Stimulated activated CD8-positive, alpha-beta memory T cell treated with anti-CD3 and anti-CD28 coated beads, Interleukin-4, amount 100 ng/mL, for 48 hours (primary cell): ENCODE measurements around the gene SURF4.

Source experiments
- DNase-seq: peaks from one replicate; pipeline ENCODE4 v3.0.0-alpha.2; 2020

SURF4 gene

DNA sequence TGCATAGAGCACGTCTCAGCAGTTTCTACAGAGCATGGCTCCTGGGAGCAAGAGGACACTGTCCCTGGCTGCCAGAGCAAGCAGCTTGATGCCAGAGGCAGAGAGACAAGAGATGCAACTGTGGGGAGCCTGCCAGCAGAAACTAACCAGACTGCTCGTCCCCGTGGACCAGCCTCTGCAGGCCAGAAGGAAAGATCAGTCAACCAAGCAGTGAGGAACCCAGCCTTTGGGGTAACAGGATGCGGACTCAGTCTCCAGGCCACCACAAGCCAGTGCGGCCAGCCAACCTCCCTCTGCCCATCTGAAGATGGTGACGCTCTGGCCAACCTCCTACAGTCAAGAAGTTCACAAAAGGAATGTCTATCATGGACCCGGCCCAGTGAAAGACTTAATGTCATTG, 3.7 kb downstream of the SURF4 start:
- peak; percentile 42 for DNase-seq

DNA sequence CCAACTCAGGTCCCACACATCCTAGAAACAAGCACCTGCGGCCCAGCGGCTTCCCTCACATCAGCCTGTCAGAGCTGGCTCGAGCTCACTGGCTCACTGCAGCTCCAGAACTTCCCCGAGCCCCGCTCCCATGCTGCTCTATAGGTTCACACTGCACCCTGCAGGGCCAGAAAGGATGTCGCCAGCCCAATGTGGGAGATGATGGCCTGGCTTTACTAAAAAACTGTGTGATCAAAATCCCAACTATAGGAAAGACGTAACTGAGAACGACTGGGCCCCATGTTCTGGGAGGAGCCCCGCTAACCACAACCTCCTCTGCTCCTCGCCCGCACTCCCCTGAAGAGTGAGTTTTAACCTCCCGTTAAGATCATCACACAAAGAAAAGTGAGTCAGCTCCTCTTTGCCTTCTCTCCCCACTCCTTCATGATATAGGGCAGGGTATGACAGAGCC, 4.6 kb downstream of the SURF4 start:
- DNase-seq = peak; percentile 84

GRCh38 chr9:133370685-133371084, 5.2 kb downstream of the SURF4 start:
- peak; percentile 65 for DNase-seq

- DNase-seq = peak; percentile 56
Observed at GRCh38 chr9:133369933-133370332, 5.9 kb downstream of the SURF4 start.

- DNase-seq = no peak
Observed at GRCh38 chr9:133369422-133369821, 6.4 kb downstream of the SURF4 start.

DNA sequence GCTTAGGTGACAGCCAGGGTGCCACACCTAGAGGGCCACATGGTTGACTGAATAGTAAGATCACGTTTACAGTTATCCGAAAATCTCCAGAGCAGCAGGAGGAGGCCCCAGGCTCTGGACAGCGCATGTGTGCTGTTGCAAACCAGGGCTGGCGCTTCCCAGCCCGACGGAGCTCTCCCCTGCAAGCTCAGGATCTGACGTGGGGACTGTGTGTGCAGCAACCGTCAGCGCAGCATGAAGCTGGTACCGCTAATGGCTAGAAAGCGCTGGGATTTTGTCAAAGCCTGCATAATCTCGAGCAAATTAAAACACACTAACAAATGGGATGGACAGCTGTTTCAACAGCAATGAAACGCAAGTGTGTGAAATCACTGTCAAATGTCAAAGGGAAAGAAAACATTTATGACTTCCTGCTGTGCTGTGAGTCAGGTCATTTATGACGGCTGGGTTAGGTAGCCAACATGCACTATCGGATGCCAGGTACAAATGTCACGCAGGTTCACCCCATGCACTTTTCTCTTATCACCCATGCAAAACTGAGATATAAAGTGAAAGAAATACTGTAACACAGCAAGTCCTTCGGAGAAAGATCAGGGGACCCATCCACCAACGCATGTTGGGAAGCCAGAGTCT, 7.5 kb downstream of the SURF4 start:
- DNase-seq = no peak

- DNase-seq = no peak
Observed at GRCh38 chr9:133367778-133368177, 8.1 kb downstream of the SURF4 start.

- no peak for DNase-seq
Observed at GRCh38 chr9:133367221-133367620, 8.6 kb downstream of the SURF4 start.

GRCh38 chr9:133366435-133366834, 9.4 kb downstream of the SURF4 start:
- DNase-seq = no peak

GRCh38 chr9:133362359-133363044, 13.4 kb downstream of the SURF4 start:
- DNase-seq = no peak

- no peak for DNase-seq
Observed at GRCh38 chr9:133361507-133362092, 14.3 kb downstream of the SURF4 start.

DNA sequence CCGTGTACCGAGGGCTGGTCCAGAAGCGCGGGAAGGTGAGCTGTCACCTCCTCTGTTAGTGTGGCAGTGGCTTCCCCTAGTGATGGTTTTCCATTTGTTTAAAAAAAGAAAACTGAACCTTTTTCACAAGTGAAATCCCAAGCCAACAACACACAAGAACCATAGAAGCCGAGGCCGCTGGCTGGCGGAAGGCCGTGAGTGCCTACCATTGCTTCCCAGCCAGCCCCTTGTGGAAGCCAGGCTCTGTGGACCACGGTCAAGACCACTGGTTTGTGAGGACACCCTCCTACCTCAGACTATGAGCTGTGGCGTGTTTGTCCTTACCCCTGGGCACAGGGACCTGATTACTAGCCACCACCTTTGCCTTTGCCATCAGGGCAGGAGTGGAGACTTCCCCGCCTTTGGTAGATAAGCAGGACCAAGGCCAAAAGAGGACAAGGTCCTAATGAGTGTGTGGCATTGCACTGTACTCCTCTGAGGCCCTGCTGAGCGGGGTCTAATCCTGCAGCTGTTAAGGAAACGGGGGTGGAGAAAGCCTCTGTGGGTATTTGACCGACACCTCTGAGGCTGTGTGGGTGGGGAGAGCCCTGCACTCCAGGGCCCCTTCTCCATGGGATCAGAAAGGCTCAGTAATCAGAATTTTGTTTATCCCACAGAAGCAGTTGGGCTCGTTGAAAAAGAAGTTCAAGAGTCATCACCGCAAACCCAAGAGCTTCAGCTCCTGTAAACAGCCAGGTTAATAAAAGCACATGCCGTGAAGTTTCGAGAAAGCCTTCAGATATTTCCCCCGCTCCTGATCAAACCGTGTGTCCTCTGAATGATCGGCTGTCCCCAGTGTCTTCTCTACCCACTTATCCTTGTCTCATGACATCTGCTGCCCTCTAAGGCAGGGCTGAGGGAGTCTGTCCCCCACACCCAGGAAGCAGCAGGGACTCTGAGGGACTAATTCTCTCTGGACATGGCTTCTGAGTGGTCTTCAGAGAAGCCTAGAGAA, 15.2 kb downstream of the SURF4 start:
- DNase-seq = peak; percentile 49

GRCh38 chr9:133359399-133360175, 16.3 kb downstream of the SURF4 start:
- peak; percentile 62 for DNase-seq

- DNase-seq = no peak
Observed at GRCh38 chr9:133357656-133358055, 18.2 kb downstream of the SURF4 start.

DNA sequence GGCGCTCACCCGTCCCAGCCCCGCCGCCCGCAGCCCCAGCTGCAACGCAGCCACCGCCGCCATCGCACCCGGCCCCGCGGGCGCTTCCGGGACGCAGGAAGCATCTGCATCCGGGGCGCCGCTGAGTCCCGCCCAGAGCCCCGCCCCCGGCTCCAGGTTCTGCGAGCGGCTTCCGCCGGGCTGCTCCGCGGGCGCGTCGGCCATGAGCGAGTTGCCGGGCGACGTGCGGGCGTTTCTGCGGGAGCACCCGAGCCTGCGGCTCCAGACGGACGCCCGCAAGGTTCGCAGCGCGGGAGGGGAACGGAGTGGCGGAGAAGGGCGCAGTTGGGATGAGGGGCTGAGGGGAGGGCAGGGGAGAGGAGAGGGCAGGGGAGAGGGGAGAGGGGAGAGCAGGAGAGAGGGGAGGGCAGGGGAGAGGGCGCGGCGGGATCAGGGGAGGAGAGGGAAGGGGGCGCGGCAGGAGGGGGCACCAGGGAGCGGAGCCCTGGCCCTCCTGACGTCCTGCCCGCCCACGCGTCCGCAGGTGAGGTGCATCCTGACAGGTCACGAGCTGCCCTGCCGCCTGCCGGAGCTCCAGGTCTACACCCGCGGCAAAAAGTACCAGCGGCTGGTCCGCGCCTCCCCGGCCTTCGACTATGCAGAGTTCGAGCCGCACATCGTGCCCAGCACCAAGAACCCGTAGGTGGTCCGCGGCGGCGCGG, 19.3 kb downstream of the SURF4 start, which contains the start of the genes SURF1 and SURF2:
TSS of gene SURF1 (minus strand) at position 97 of the 701 bp plus-strand sequence. CDS start at position 63, 34 bp downstream.
TSS of gene SURF2 (plus strand) at position 160 of the 701 bp plus-strand sequence. CDS start at position 203, 43 bp downstream.
- peak; percentile 93 for DNase-seq

DNA sequence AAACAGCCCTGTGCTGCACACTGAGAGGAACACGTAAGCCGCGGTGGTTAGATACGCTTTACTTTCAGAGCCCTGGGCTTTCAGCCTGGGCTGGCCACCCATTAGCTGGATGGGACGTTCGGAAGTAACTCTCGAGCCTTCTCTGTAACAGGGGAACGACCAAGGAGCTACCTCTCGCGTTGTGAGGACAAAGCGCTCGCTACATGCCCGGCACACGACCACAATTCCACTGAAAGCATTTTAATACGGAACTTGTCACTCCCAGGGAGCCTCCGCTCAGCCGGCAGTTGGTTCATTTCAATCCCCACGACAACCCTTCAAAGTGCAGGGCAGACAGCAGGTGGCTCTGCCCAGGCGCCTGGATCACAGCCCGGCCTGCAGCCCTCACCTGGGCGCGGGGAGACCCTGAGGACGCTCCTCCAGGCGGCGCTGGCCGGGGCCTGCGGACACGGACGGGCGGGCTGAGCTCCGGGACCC, 19.9 kb downstream of the SURF4 start:
- DNase-seq = peak; percentile 40

DNA sequence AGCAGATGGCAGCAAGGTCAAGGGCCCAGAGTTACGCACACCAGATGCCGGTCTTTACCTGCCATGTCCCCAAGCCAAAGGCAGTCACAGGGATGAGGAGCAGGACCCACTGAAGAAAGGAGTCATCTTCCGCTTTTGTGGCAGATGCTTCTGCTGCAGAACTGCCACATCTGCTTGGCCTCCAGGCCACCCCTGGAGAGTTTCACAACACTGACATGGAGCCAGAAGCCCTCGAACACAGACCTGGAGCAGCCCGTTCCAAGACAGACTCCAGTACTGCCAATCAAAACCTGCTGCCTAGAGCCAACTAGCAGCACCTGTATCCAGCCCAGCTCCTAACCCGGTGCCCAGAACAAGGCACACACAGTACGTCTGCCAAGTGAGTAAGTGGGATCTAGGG, 21.1 kb downstream of the SURF4 start:
- peak; percentile 36 for DNase-seq

- peak; percentile 34 for DNase-seq
Observed at GRCh38 chr9:133353548-133353947, 22.3 kb downstream of the SURF4 start.

GRCh38 chr9:133352635-133353340, 23.1 kb downstream of the SURF4 start:
- DNase-seq = peak; percentile 51

DNA sequence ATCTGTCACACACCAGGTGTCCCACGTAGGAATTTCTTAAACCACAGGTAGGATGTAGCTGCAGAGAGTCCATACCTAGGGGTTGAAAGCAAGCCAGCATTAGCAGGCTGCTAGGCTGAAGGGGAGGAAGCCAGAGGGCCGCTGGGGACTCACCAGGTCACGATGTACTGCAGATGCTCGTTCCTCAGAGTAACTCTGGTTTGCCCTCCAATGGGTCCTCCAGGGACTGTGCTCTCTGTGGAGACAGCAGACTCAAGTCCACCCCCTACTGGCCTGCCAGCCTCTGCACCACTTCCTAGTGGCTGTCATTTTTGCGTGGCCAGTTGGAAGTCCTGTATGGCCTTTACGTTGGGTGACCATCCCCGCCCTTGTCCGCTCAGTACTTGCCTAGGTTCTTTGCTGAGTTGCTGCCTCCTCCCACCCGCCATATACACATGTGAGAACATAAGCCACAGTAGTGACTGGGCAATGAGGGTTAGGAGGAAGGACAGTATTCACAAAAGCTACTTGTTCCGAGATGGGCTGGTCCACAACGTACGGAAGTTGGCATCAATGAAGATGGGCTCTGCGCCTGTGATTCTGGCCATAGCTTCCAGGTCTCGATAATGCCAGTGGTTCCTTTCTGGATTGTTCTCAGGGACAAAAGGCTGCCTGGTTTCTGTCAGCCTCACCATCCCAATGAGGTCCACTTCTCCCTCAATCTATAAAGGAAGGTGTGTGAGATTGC, 23.8 kb downstream of the SURF4 start:
- peak; percentile 69 for DNase-seq
